K562 (cell line): Measurements from ENCODE around the gene PTK7. TPM values are rescaled to one million over a fixed set of nuclear protein-coding genes. Genes with fewer than 3 reads are reported as not detected.

ENCODE experiments used
- ASH1L ChIP-seq: fragments of 450-650 bp; IDR thresholded peaks from 2 replicates; pipeline ENCODE4 v1.6.1; 2018; ENCODE audit warnings: borderline replicate concordance, mild to moderate bottlenecking, low read depth; ENCODE audit not compliant: partially characterized antibody
- CLOCK ChIP-seq: fragments of 250-450 bp; sonication (Bioruptor Pico); IDR thresholded peaks from 2 replicates; pipeline ENCODE4 v1.4.0; 2020; ENCODE audit warnings: mild to moderate bottlenecking, moderate library complexity, borderline replicate concordance
- CTCF ChIP-seq, 3 experiments: IDR thresholded peaks in 2 of 3; conservative IDR thresholded peaks in 1 of 3; 2 replicates each; pipeline ENCODE4 v1.5.1; 2011 to 2012; ENCODE audit warnings: low read length in 3 of 3, mild to moderate bottlenecking in 3 of 3, control low read depth in 2 of 3, improper control_type of control experiment in 1 of 3, inconsistent platforms in 1 of 3, low read depth in 1 of 3, mixed read lengths in 1 of 3, moderate library complexity in 1 of 3; ENCODE audit not compliant: insufficient read depth in 2 of 3
- KDM5B ChIP-seq: fragments of 200-600 bp; sonication (generic); IDR thresholded peaks from 2 replicates; pipeline ENCODE4 v1.6.1; 2012; ENCODE audit warnings: low read depth, mild to moderate bottlenecking, moderate library complexity, low read length, control low read depth, inconsistent platforms; ENCODE audit not compliant: insufficient replicate concordance
- KHSRP ChIP-seq: fragments of 450-650 bp; IDR thresholded peaks from 2 replicates; pipeline ENCODE4 v1.6.1; 2017
- PRDM10 ChIP-seq: fragments of 450-650 bp; IDR thresholded peaks from 2 replicates; pipeline ENCODE4 v1.6.1; 2018; ENCODE audit not compliant: partially characterized antibody
- SIRT6 ChIP-seq: IDR thresholded peaks from one replicate; pipeline ENCODE4 v1.6.1; 2012; ENCODE audit warnings: low read depth, mild to moderate bottlenecking, control low read depth, inconsistent platforms, low read length, moderate library complexity
- SOX6 ChIP-seq: fragments of 450-650 bp; IDR thresholded peaks from 2 replicates; pipeline ENCODE4 v1.6.1; 2014; ENCODE audit warnings: mild to moderate bottlenecking
- ZBTB33 ChIP-seq: sonication (generic); formaldehyde crosslinking; IDR thresholded peaks from 2 replicates; pipeline ENCODE4 v1.8.1; 2023; ENCODE audit warnings: mild to moderate bottlenecking, missing genetic modification reagents
- ZNF589 ChIP-seq: fragments of 200-800 bp; sonication (Bioruptor generic); IDR thresholded peaks from 2 replicates; pipeline ENCODE4 v1.6.1; 2016; ENCODE audit warnings: low read depth, missing genetic modification characterization, missing compliant biosample characterization
- ZNF785 ChIP-seq: fragments of 250-450 bp; sonication (Bioruptor Pico); IDR thresholded peaks from 2 replicates; pipeline ENCODE4 v1.4.0; 2020; ENCODE audit warnings: mild to moderate bottlenecking
- ZZZ3 ChIP-seq: fragments of 450-650 bp; IDR thresholded peaks from 2 replicates; pipeline ENCODE4 v1.6.1; 2016; ENCODE audit warnings: antibody characterized with exemption, mild to moderate bottlenecking, moderate library complexity
- polyA plus RNA-seq, 8 experiments: library from polyadenylated mRNA; depleted of rRNA in 4 of 8; stranded (reverse) in 5 of 8; unstranded in 3 of 8; fragments of >200 nt; fragmentation: Nextera tagmentation in 2 of 8; fragmentation: Illumina TruSeq in 1 of 8; extraction: Ambion mirVana in 2 of 8; extraction: Trizol in 1 of 8; gene quantifications; 2 replicates each; pipeline versions ENCODE4 v1.2.1 to v1.2.3, GENCODE V29; 2011 to 2014; ENCODE audit warnings: inconsistent platforms in 1 of 8, missing spikeins in 1 of 8
- total RNA-seq, 7 experiments: library from RNA; depleted of rRNA in 6 of 7; stranded (reverse); fragments of >200 nt in 6 of 7; fragmentation: Illumina TruSeq in 2 of 7; extraction: Trizol in 2 of 7; gene quantifications; 2 replicates each; pipeline versions ENCODE4 v1.2.1 to v1.2.3, GENCODE V29; 2011 to 2021; ENCODE audit warnings: low replicate concordance in 1 of 7

Gene PTK7
- total and polyA plus RNA-seq, 9 of the 15 experiments (the other 6 are each of a cell fraction or from before 2014, with no cell fraction given): 0.20 to 6.8 (median 4.2) TPM

GRCh38 chr6:43093436-43094289 lies 17.5 kb downstream of the PTK7 start (continued):
- TF ChIP-seq CLOCK (CRISPR knock-in tag) (no peak), ZNF589 (CRISPR knock-in tag) (no peak), ASH1L (peak; percentile 48), CTCF (IDR thresholded peaks at IDR 0.05 in 2 of 3, conservative IDR thresholded peaks at IDR 0.05 in 1 of 3; ENCODE audit: insufficient read depth in 2 of 3, low read depth in 1 of 3, low read length in 3 of 3) (no peak), SOX6 (no peak), PRDM10 (peak; percentile 40), KHSRP (no peak), KDM5B (peak; percentile 25), SIRT6 (no peak), ZNF785 (no peak), ZBTB33 (CRISPR knock-in tag) (no peak), ZZZ3 (no peak)
